ENCODE results near the gene ATG13.
"Not testable (repeated sequence)": the region's sequence is repeated elsewhere in the genome, so short reads cannot be mapped to it uniquely, and the experiment has no call there.

The ATG13 gene

GRCh38 chr11:46617134-46617971 lies at the start of gene ATG13, which contains the start of gene HARBI1:
ATG13 (plus strand) TSS chr11:46617553; CDS start chr11:46644292, 26,739 bp downstream.
HARBI1 (minus strand) TSS chr11:46617227; CDS start chr11:46616237, 990 bp downstream.
- peak; percentile 85 for TF ChIP-seq CTCF (IDR thresholded peaks at IDR 0.05; ENCODE audit: low read depth, low read length, missing control alignments)
- DNase-seq (ENCODE audit: extremely low read depth, low read depth): peak; percentile 40
- peak within 1 kb of the TSS; percentile 77 for H3K4me3 ChIP-seq (replicated peaks; ENCODE audit: low read depth, low read length)

GRCh38 chr11:46570790-46571398 lies 46.5 kb upstream of the ATG13 start:
- no peak for DNase-seq (ENCODE audit: extremely low read depth, low read depth)
- TF ChIP-seq CTCF (IDR thresholded peaks at IDR 0.05; ENCODE audit: low read depth, low read length, missing control alignments): no peak
- H3K4me3 ChIP-seq (replicated peaks; ENCODE audit: low read depth, low read length): no peak overlapping the region

- no peak for TF ChIP-seq CTCF (IDR thresholded peaks at IDR 0.05; ENCODE audit: low read depth, low read length, missing control alignments)
These were observed 42.7 kb upstream of the ATG13 start for GRCh38 chr11:46574656-46575055.

GRCh38 chr11:46577058-46577457 lies 40.3 kb upstream of the ATG13 start:
- no peak overlapping the region for H3K4me3 ChIP-seq (replicated peaks; ENCODE audit: low read depth, low read length)
- no peak for DNase-seq (ENCODE audit: extremely low read depth, low read depth)
- no peak for TF ChIP-seq CTCF (IDR thresholded peaks at IDR 0.05; ENCODE audit: low read depth, low read length, missing control alignments)

More at GRCh38 chr11:46574656-46575055, 42.7 kb upstream of the ATG13 start:
- no peak for DNase-seq (ENCODE audit: extremely low read depth, low read depth)
- no peak overlapping the region for H3K4me3 ChIP-seq (replicated peaks; ENCODE audit: low read depth, low read length)

GRCh38 chr11:46582588-46582987 lies 34.8 kb upstream of the ATG13 start:
- no peak for DNase-seq (ENCODE audit: extremely low read depth, low read depth)
- H3K4me3 ChIP-seq (replicated peaks; ENCODE audit: low read depth, low read length): no peak overlapping the region
- TF ChIP-seq CTCF (IDR thresholded peaks at IDR 0.05; ENCODE audit: low read depth, low read length, missing control alignments): no peak

- DNase-seq (ENCODE audit: extremely low read depth, low read depth); H3K4me3 ChIP-seq (replicated peaks; ENCODE audit: low read depth, low read length): not testable (repeated sequence)
These were observed 33.8 kb upstream of the ATG13 start for GRCh38 chr11:46583513-46583912.

- no peak overlapping the region for H3K4me3 ChIP-seq (replicated peaks; ENCODE audit: low read depth, low read length)
- TF ChIP-seq CTCF (IDR thresholded peaks at IDR 0.05; ENCODE audit: low read depth, low read length, missing control alignments): no peak
- no peak for DNase-seq (ENCODE audit: extremely low read depth, low read depth)
These were observed 29.2 kb upstream of the ATG13 start for GRCh38 chr11:46588131-46588530.

Measured in HFF-Myc (cell line).